Measurements from ENCODE around the gene UPF3B. TPM values are rescaled to one million over a fixed set of nuclear protein-coding genes. Genes with fewer than 3 reads are reported as not detected.

Gene UPF3B
- total and polyA plus RNA-seq, 10 of the 15 experiments (the other 5 are each of a cell fraction or from before 2014, with no cell fraction given): 5.7 to 35.3 (median 22.1) TPM

DNA sequence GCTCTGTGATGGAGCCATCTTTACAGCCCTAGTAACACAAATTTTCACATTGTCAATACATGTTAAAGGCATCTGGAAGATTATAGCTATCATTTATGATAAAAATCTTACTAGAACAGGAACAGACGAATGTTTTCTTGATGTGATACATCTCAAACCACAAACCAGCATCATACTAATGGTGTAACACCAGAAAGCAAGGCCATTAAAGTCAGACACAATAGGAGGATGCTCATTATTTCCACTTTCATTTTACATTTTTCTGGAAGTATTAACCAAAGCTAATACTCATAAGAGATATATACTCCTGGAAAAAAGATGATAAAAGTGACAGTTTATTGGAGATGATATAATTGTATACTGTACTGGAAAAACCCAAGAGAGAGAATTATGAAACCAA is 48.2 kb upstream of the UPF3B start:
- Histone ChIP-seq H2AFZ (ENCODE audit: control insufficient read depth, low read depth, low read length) (no peak overlapping the region), H3K79me2 (ENCODE audit: control insufficient read depth, insufficient read depth, low read length) (no peaks in the 10 kb centered on the region), H3K27ac (ENCODE audit: control insufficient read depth, insufficient read depth) (no peak overlapping the region), H4K20me1 (ENCODE audit: control insufficient read depth, insufficient read depth) (no peaks in the 10 kb centered on the region), H3K36me3 (ENCODE audit: control insufficient read depth in 2 of 2, insufficient read depth in 2 of 2, low read length in 1 of 2) (no peaks in the 10 kb centered on the region), H3K4me1 (ENCODE audit: control insufficient read depth, insufficient read depth, low read length) (no peaks in the 10 kb centered on the region), H3K9ac (ENCODE audit: control insufficient read depth, insufficient read depth, low read length) (no peak overlapping the region), H3K4me2 (ENCODE audit: control insufficient read depth, insufficient read depth) (no peak overlapping the region), H3K4me3 (no peak overlapping the region), H3K27me3 (replicated peaks in 1 of 2; ENCODE audit: control insufficient read depth in 2 of 2, insufficient read depth in 2 of 2, low read length in 1 of 2) (no peaks in the 10 kb centered on the region), H3K9me3 (replicated peaks; ENCODE audit: control insufficient read depth, insufficient read depth, low read length) (no peaks in the 10 kb centered on the region)
- no peak for FAIRE-seq
- POLR2A ChIA-PET: no interaction called here
- WGBS (ENCODE audit: insufficient coverage, insufficient replicate concordance, low lambda C conversion rate, missing lambda C conversion rate): 0% methylated on average over 1 of the region's 1 CpG
- in situ Hi-C loops (cut with MboI) (no loop called here), intact Hi-C loops (cut with micrococcal nuclease; ENCODE audit: unreplicated experiment) (no loop called here)
- no TSS peak for BruUV-seq (replicated peaks)
- DNase-seq (ENCODE audit: low read depth, low spot score): no peak
- no peak for TF ChIP-seq KAT2A (conservative IDR thresholded peaks at IDR 0.05; ENCODE audit: control insufficient read depth, low read depth, low read length)
- TF ChIP-seq SP1 (IDR thresholded peaks at IDR 0.05; ENCODE audit: low read depth, low read length): no peak
- TF ChIP-seq, protein P1, sequence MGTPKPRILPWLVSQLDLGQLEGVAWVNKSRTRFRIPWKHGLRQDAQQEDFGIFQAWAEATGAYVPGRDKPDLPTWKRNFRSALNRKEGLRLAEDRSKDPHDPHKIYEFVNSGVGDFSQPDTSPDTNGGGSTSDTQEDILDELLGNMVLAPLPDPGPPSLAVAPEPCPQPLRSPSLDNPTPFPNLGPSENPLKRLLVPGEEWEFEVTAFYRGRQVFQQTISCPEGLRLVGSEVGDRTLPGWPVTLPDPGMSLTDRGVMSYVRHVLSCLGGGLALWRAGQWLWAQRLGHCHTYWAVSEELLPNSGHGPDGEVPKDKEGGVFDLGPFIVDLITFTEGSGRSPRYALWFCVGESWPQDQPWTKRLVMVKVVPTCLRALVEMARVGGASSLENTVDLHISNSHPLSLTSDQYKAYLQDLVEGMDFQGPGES (IDR thresholded peaks at IDR 0.05): no peak
- TF ChIP-seq POLR2AphosphoS2 (IDR thresholded peaks at IDR 0.05; ENCODE audit: low read depth, low read length): no peak
- no peak for TF ChIP-seq EED (IDR thresholded peaks at IDR 0.05; ENCODE audit: low read depth)
- TF ChIP-seq, protein P2, sequence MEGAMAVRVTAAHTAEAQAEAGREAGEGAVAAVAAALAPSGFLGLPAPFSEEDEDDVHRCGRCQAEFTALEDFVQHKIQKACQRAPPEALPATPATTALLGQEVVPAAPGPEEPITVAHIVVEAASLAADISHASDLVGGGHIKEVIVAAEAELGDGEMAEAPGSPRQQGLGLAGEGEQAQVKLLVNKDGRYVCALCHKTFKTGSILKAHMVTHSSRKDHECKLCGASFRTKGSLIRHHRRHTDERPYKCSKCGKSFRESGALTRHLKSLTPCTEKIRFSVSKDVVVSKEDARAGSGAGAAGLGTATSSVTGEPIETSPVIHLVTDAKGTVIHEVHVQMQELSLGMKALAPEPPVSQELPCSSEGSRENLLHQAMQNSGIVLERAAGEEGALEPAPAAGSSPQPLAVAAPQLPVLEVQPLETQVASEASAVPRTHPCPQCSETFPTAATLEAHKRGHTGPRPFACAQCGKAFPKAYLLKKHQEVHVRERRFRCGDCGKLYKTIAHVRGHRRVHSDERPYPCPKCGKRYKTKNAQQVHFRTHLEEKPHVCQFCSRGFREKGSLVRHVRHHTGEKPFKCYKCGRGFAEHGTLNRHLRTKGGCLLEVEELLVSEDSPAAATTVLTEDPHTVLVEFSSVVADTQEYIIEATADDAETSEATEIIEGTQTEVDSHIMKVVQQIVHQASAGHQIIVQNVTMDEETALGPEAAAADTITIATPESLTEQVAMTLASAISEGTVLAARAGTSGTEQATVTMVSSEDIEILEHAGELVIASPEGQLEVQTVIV (IDR thresholded peaks at IDR 0.05; ENCODE audit: borderline replicate concordance, partially characterized antibody): no peak
- TF ChIP-seq SUZ12 (IDR thresholded peaks at IDR 0.05; ENCODE audit: unreplicated experiment): no peak
- no peak for TF ChIP-seq MEF2A (IDR thresholded peaks at IDR 0.05; ENCODE audit: insufficient read depth, low read depth, low read length)
- no peak for TF ChIP-seq MYC (IDR thresholded peaks at IDR 0.05; ENCODE audit: insufficient read depth, insufficient read length, insufficient replicate concordance, low read length, severe bottlenecking)
- TF ChIP-seq NR2C1 (IDR thresholded peaks at IDR 0.05): no peak
- no peak for TF ChIP-seq EGR1 (IDR thresholded peaks at IDR 0.05; ENCODE audit: borderline replicate concordance in 1 of 2, low read depth in 2 of 2, low read length in 2 of 2)
- TF ChIP-seq RB1 (IDR thresholded peaks at IDR 0.05; ENCODE audit: borderline replicate concordance): no peak
- TF ChIP-seq ZSCAN29 (IDR thresholded peaks at IDR 0.05): no peak
- no peak for TF ChIP-seq ZNF207 (IDR thresholded peaks at IDR 0.05; ENCODE audit: borderline replicate concordance)
- TF ChIP-seq GABPA (IDR thresholded peaks at IDR 0.05; ENCODE audit: low read depth): no peak
- SMC1A ChIA-PET (ENCODE audit: uncharacterized antibody, unreplicated experiment): no interaction called here
- ATAC-seq: no peak
- RAD21 ChIA-PET (ENCODE audit: unreplicated experiment): no interaction called here
- CTCF ChIA-PET: interaction anchor here (1.2 kb wide), 1 partner anchor 9 kb away, joined by 3 read pairs; no protein-coding TSS in a partner anchor
